Neural cell (in vitro differentiated cells): ENCODE results near the gene BTBD9. TPM values are rescaled to one million over a fixed set of nuclear protein-coding genes. Genes with fewer than 3 reads are reported as not detected.

Experiments used
- H2AFZ ChIP-seq: fragments of 200-600, 300-800 bp; sonication (generic), shearing (Covaris generic); 2 replicates; pipeline ENCODE4 v1.6.0; 2014; ENCODE audit warnings: low read depth, mild to moderate bottlenecking, antibody characterized with exemption, low read length, moderate library complexity
- H3F3A ChIP-seq: fragments of 200-600 bp; shearing (Covaris generic); 2 replicates; pipeline ENCODE4 v1.6.1; 2016; ENCODE audit warnings: mild to moderate bottlenecking, moderate library complexity, mixed read lengths, antibody characterized with exemption, low read length; ENCODE audit not compliant: insufficient read depth, poor library complexity, severe bottlenecking
- H3K27ac ChIP-seq: fragments of 200-600, 300-800 bp; sonication (generic), shearing (Covaris generic); 2 replicates; pipeline ENCODE4 v1.5.1; 2014; ENCODE audit warnings: mild to moderate bottlenecking, low read length, moderate library complexity
- H3K27me3 ChIP-seq: fragments of 300-800, 200-600 bp; sonication (generic), shearing (Covaris generic); 2 replicates; pipeline ENCODE4 v1.6.0; 2014; ENCODE audit warnings: mild to moderate bottlenecking, low read depth, low read length, moderate library complexity; ENCODE audit not compliant: insufficient read depth
- H3K36me3 ChIP-seq: fragments of 300-800, 200-600 bp; sonication (generic), shearing (Covaris generic); 2 replicates; pipeline ENCODE4 v1.5.1; 2014; ENCODE audit warnings: mild to moderate bottlenecking, antibody characterized with exemption, low read length, moderate library complexity; ENCODE audit not compliant: insufficient read depth
- H3K4me2 ChIP-seq: fragments of 300-800, 200-600 bp; sonication (generic), shearing (Covaris generic); 2 replicates; pipeline ENCODE4 v1.6.0; 2014; ENCODE audit warnings: mild to moderate bottlenecking, low read length
- H3K4me3 ChIP-seq: fragments of 300-800, 200-600 bp; sonication (generic), shearing (Covaris generic); 2 replicates; pipeline ENCODE4 v1.5.1; 2014; ENCODE audit warnings: mild to moderate bottlenecking, low read length, moderate library complexity
- H3K79me2 ChIP-seq: fragments of 200-600 bp; shearing (Covaris generic); replicated peaks from 2 replicates; pipeline ENCODE4 v1.6.0; 2014; ENCODE audit warnings: mild to moderate bottlenecking, low read length, moderate library complexity; ENCODE audit not compliant: insufficient read depth
- H3K9ac ChIP-seq: fragments of 300-800, 200-600 bp; sonication (generic), shearing (Covaris generic); 2 replicates; pipeline ENCODE4 v1.6.1; 2016; ENCODE audit warnings: mild to moderate bottlenecking, low read length, mixed read lengths
- H3K9me2 ChIP-seq: fragments of 200-600 bp; shearing (Covaris generic); 2 replicates; pipeline ENCODE4 v1.6.1; 2016; ENCODE audit warnings: mild to moderate bottlenecking, low read length, mixed read lengths; ENCODE audit not compliant: insufficient read depth
- H3K9me3 ChIP-seq: fragments of 200-600, 300-800 bp; sonication (generic), shearing (Covaris generic); 2 replicates; pipeline ENCODE4 v1.6.1; 2016; ENCODE audit warnings: mild to moderate bottlenecking, mixed run types, low read length, moderate library complexity, mixed read lengths
- H4K20me1 ChIP-seq: fragments of 200-600 bp; shearing (Covaris generic); 2 replicates; pipeline ENCODE4 v1.6.1; 2016; ENCODE audit warnings: mild to moderate bottlenecking, mixed run types; ENCODE audit not compliant: insufficient read depth
- CTCF ChIP-seq: fragments of 450-650 bp; IDR thresholded peaks from 2 replicates; pipeline ENCODE4 v1.5.1; 2014; ENCODE audit warnings: antibody characterized with exemption, mild to moderate bottlenecking, moderate library complexity; ENCODE audit not compliant: poor library complexity, severe bottlenecking
- EP300 ChIP-seq: fragments of 450-650 bp; conservative IDR thresholded peaks from 2 replicates; pipeline ENCODE4 v1.6.1; 2014; ENCODE audit warnings: antibody characterized with exemption, mild to moderate bottlenecking, moderate library complexity; ENCODE audit not compliant: poor library complexity, severe bottlenecking
- EZH2 ChIP-seq: fragments of 200-600, 300-800 bp; shearing (Covaris generic), sonication (generic); IDR thresholded peaks from 2 replicates; pipeline ENCODE4 v1.6.1; 2014; ENCODE audit warnings: antibody characterized with exemption, low read length, borderline replicate concordance, mild to moderate bottlenecking; ENCODE audit not compliant: insufficient read depth, poor library complexity, severe bottlenecking
- MXI1 ChIP-seq: fragments of 450-650 bp; conservative IDR thresholded peaks from 2 replicates; pipeline ENCODE4 v1.6.1; 2014; ENCODE audit warnings: antibody characterized with exemption, mild to moderate bottlenecking; ENCODE audit not compliant: poor library complexity, severe bottlenecking
- POLR2AphosphoS5 ChIP-seq: IDR thresholded peaks from 2 replicates; pipeline ENCODE4 v1.6.1; 2012
- RAD21 ChIP-seq: fragments of 450-650 bp; conservative IDR thresholded peaks from 2 replicates; pipeline ENCODE4 v1.6.1; 2014; ENCODE audit warnings: antibody characterized with exemption, mild to moderate bottlenecking, moderate library complexity
- REST ChIP-seq: IDR thresholded peaks from 2 replicates; pipeline ENCODE4 v1.6.1; 2012; ENCODE audit warnings: borderline replicate concordance
- SMC3 ChIP-seq: fragments of 450-650 bp; conservative IDR thresholded peaks from 2 replicates; pipeline ENCODE4 v1.6.1; 2014; ENCODE audit warnings: antibody characterized with exemption, mild to moderate bottlenecking, moderate library complexity; ENCODE audit not compliant: poor library complexity
- TAF1 ChIP-seq: IDR thresholded peaks from 2 replicates; pipeline ENCODE4 v1.6.1; 2012; ENCODE audit warnings: low read depth
- polyA plus RNA-seq: library from polyadenylated mRNA; depleted of rRNA; stranded (reverse); fragments of >200 nt; gene quantifications from 2 replicates; pipeline ENCODE4 v1.2.3, GENCODE V29; 2014

The BTBD9 gene
- polyA plus RNA-seq, 1 donor from 2014 or later: 6.2 TPM

GRCh38 chr6:38415231-38416005, 224.3 kb downstream of the BTBD9 start:
- no peak for TF ChIP-seq TAF1
- no peak for TF ChIP-seq SMC3
- no peak for TF ChIP-seq RAD21
- no peak for TF ChIP-seq REST
- no peak for TF ChIP-seq EP300
- TF ChIP-seq EZH2: no peak
- TF ChIP-seq CTCF: no peak
- no peak for TF ChIP-seq POLR2AphosphoS5
- TF ChIP-seq MXI1: no peak
- Histone ChIP-seq H3F3A (no peaks in the 10 kb centered on the region), H4K20me1 (no peaks in the 10 kb centered on the region), H3K9me2 (no peaks in the 10 kb centered on the region), H3K9ac (no peak overlapping the region), H3K27me3 (no peaks in the 10 kb centered on the region), H2AFZ (no peak overlapping the region), H3K27ac (no peak overlapping the region), H3K36me3 (no peaks in the 10 kb centered on the region), H3K4me3 (no peak overlapping the region), H3K9me3 (no peaks in the 10 kb centered on the region), H3K79me2 (no peaks in the 10 kb centered on the region), H3K4me2 (no peak overlapping the region)

- no peaks in the 10 kb centered on the region for H3F3A ChIP-seq
- no peaks in the 10 kb centered on the region for H3K36me3 ChIP-seq
- no peaks in the 10 kb centered on the region for H4K20me1 ChIP-seq
- no peak overlapping the region for H3K4me2 ChIP-seq
- H3K9ac ChIP-seq: no peak overlapping the region
- no peak overlapping the region for H3K27ac ChIP-seq
- no peak overlapping the region for H3K4me3 ChIP-seq
- no peaks in the 10 kb centered on the region for H3K9me2 ChIP-seq
- no peak overlapping the region for H2AFZ ChIP-seq
- H3K9me3 ChIP-seq: no peaks in the 10 kb centered on the region
- no peak for TF ChIP-seq POLR2AphosphoS5
- no peak for TF ChIP-seq EZH2
- no peak for TF ChIP-seq CTCF
- no peak for TF ChIP-seq EP300
- no peaks in the 10 kb centered on the region for H3K27me3 ChIP-seq
- H3K79me2 ChIP-seq: no peaks in the 10 kb centered on the region
These were observed 226.5 kb downstream of the BTBD9 start for GRCh38 chr6:38413102-38413800.
